Activated naive CD8-positive, alpha-beta T cell treated with anti-CD3 and anti-CD28 coated beads, Interleukin-2, amount 10 ng/mL, durations not matched to agents 7 days and 5 days (primary cell): Measurements from ENCODE around the gene ACOT8. TPM values are rescaled to one million over a fixed set of nuclear protein-coding genes. Genes with fewer than 3 reads are reported as not detected.
"Not testable (repeated sequence)": the region's sequence is repeated elsewhere in the genome, so short reads cannot be mapped to it uniquely, and the experiment has no call there.

Experiments
- ATAC-seq: fragments of 150-1000 bp; cut with Tn5 transposase; one replicate; pipeline ENCODE4 v1.10.0; 2021; ENCODE audit warnings: low read depth, moderate library complexity
- POLR2A ChIA-PET: fragments of 350-600 bp; sonication (Branson Sonifier 250); formaldehyde crosslinking; loops from one replicate; lab custom pipeline; 2021; ENCODE audit warnings: antibody characterized with exemption; lab: Charles Lee
- DNase-seq: peaks from one replicate; pipeline ENCODE4 v3.0.0; 2021
- H3K27ac Mint-ChIP-seq: one replicate; pipeline ENCODE4 v1.8.0; 2022; ENCODE audit warnings: mild to moderate bottlenecking, mixed read lengths
- H3K27me3 Mint-ChIP-seq: one replicate; pipeline ENCODE4 v1.8.0; 2022; ENCODE audit warnings: mild to moderate bottlenecking, moderate library complexity, mixed read lengths
- H3K36me3 Mint-ChIP-seq: one replicate; pipeline ENCODE4 v1.8.0; 2021; ENCODE audit warnings: mild to moderate bottlenecking, mixed read lengths
- H3K4me1 Mint-ChIP-seq: one replicate; pipeline ENCODE4 v1.8.0; 2021; ENCODE audit warnings: mixed read lengths
- H3K4me3 Mint-ChIP-seq: one replicate; pipeline ENCODE4 v1.8.0; 2022; ENCODE audit warnings: mild to moderate bottlenecking, moderate library complexity, mixed read lengths
- H3K9me3 Mint-ChIP-seq: one replicate; pipeline ENCODE4 v1.8.0; 2021; ENCODE audit warnings: mixed read lengths
- total RNA-seq, 2 experiments: library from RNA; stranded (reverse); gene quantifications; one replicate each; pipeline ENCODE4 v1.2.3, GENCODE V29; 2021

The ACOT8 gene
- total RNA-seq, 2 experiments from 2014 or later: 35.4 to 38.6 TPM

GRCh38 chr20:45880988-45881788 lies 24.0 kb upstream of the ACOT8 start, which contains the start of gene ZSWIM1:
ZSWIM1 (plus strand) TSS chr20:45881227; CDS start chr20:45882593, 1,366 bp downstream.
- Mint-ChIP-seq H3K4me1 (peaks cover 40% of the 10 kb centered on the region), H3K36me3 (peaks cover 21% of the 10 kb centered on the region), H3K27ac (peak within 1 kb of the TSS; percentile 85), H3K9me3 (no peaks in the 10 kb centered on the region), H3K4me3 (peak within 1 kb of the TSS; percentile 87), H3K27me3 (no peaks in the 10 kb centered on the region)
- ATAC-seq: peak; percentile 99
- POLR2A ChIA-PET: interaction anchor here (0.6 to 2.6 kb wide), 12 partner anchors 9 to 90 kb away, joined by 3 to 30 read pairs (median 5); partner anchors contain the start of genes ACOT8, CTSA, DNTTIP1 and NEURL2
- DNase-seq: peak; percentile 97

- Mint-ChIP-seq H3K4me3 (no peak overlapping the region), H3K27ac (no peak overlapping the region), H3K4me1 (peaks cover 19% of the 10 kb centered on the region), H3K27me3 (no peaks in the 10 kb centered on the region), H3K36me3 (peaks cover 14% of the 10 kb centered on the region), H3K9me3 (no peaks in the 10 kb centered on the region)
- ATAC-seq: no peak
- POLR2A ChIA-PET: no interaction called here
- no peak for DNase-seq
Measured at GRCh38 chr20:45878076-45878761, 21.0 kb upstream of the ACOT8 start.

- no peak for DNase-seq
- no peak for ATAC-seq
- Mint-ChIP-seq H3K27me3 (no peaks in the 10 kb centered on the region), H3K4me1 (no peaks in the 10 kb centered on the region), H3K9me3 (no peaks in the 10 kb centered on the region), H3K36me3 (peaks cover 2% of the 10 kb centered on the region), H3K27ac (no peak overlapping the region), H3K4me3 (no peak overlapping the region)
- POLR2A ChIA-PET: interaction anchor here (0.7 to 1.4 kb wide), 2 partner anchors 24 to 46 kb away, joined by 3 to 8 read pairs; no protein-coding TSS in a partner anchor
Measured at GRCh38 chr20:45874576-45874975, 17.4 kb upstream of the ACOT8 start.

- not testable (repeated sequence) for H3K27me3 Mint-ChIP-seq, H3K36me3 Mint-ChIP-seq, H3K4me3 Mint-ChIP-seq, H3K9me3 Mint-ChIP-seq, H3K4me1 Mint-ChIP-seq, H3K27ac Mint-ChIP-seq, DNase-seq, ATAC-seq
- POLR2A ChIA-PET: interaction anchor here (0.7 to 1.4 kb wide), 2 partner anchors 24 to 46 kb away, joined by 3 to 8 read pairs; no protein-coding TSS in a partner anchor
Measured at GRCh38 chr20:45874104-45874481, 16.9 kb upstream of the ACOT8 start.

GRCh38 chr20:45873409-45874103 lies 16.4 kb upstream of the ACOT8 start:
- Mint-ChIP-seq H3K4me1 (no peaks in the 10 kb centered on the region), H3K27me3 (no peaks in the 10 kb centered on the region), H3K4me3 (no peak overlapping the region), H3K9me3 (no peaks in the 10 kb centered on the region), H3K27ac (no peak overlapping the region), H3K36me3 (peaks cover 2% of the 10 kb centered on the region)
- DNase-seq (no peak), ATAC-seq (no peak)
- POLR2A ChIA-PET: no interaction called here

- no peak for ATAC-seq
- H3K4me1 Mint-ChIP-seq: no peaks in the 10 kb centered on the region
- no peak overlapping the region for H3K4me3 Mint-ChIP-seq
- no peaks in the 10 kb centered on the region for H3K9me3 Mint-ChIP-seq
- H3K27ac Mint-ChIP-seq: no peak overlapping the region
- DNase-seq: no peak
- POLR2A ChIA-PET: interaction anchor here (0.6 to 0.7 kb wide), 2 partner anchors 8 to 14 kb away, joined by 3 read pairs; partner anchors contain the start of gene ZSWIM1
- H3K27me3 Mint-ChIP-seq: no peaks in the 10 kb centered on the region
- peaks cover 2% of the 10 kb centered on the region for H3K36me3 Mint-ChIP-seq
Measured at GRCh38 chr20:45872626-45873025, 15.4 kb upstream of the ACOT8 start.

- no peaks in the 10 kb centered on the region for H3K27me3 Mint-ChIP-seq
- no peak overlapping the region for H3K4me3 Mint-ChIP-seq
- H3K4me1 Mint-ChIP-seq: no peaks in the 10 kb centered on the region
- no peak overlapping the region for H3K27ac Mint-ChIP-seq
- peaks cover 2% of the 10 kb centered on the region for H3K36me3 Mint-ChIP-seq
- ATAC-seq: no peak
- no peak for DNase-seq
- POLR2A ChIA-PET: interaction anchor here (0.8 kb wide), 1 partner anchor 10 kb away, joined by 4 read pairs; no protein-coding TSS in a partner anchor
- no peaks in the 10 kb centered on the region for H3K9me3 Mint-ChIP-seq
Measured at GRCh38 chr20:45867819-45868176, 10.6 kb upstream of the ACOT8 start.

GRCh38 chr20:45867136-45867818 lies 10.1 kb upstream of the ACOT8 start:
- Mint-ChIP-seq H3K4me1 (no peaks in the 10 kb centered on the region), H3K27me3 (no peaks in the 10 kb centered on the region), H3K36me3 (peaks cover under 1% of the 10 kb centered on the region), H3K27ac (no peak overlapping the region), H3K4me3 (no peak overlapping the region), H3K9me3 (no peaks in the 10 kb centered on the region)
- no peak for ATAC-seq
- no peak for DNase-seq
- POLR2A ChIA-PET: interaction anchor here (1.0 kb wide), 2 partner anchors 9 to 11 kb away, joined by 3 read pairs; no protein-coding TSS in a partner anchor

- Mint-ChIP-seq H3K27me3 (no peaks in the 10 kb centered on the region), H3K9me3 (no peaks in the 10 kb centered on the region), H3K27ac (no peak overlapping the region), H3K4me3 (no peak overlapping the region), H3K4me1 (no peaks in the 10 kb centered on the region), H3K36me3 (no peaks in the 10 kb centered on the region)
- ATAC-seq: no peak
- POLR2A ChIA-PET: interaction anchor here (1.0 kb wide), 2 partner anchors 8 to 10 kb away, joined by 3 read pairs; no protein-coding TSS in a partner anchor
- DNase-seq: no peak
Measured at GRCh38 chr20:45866454-45866853, 9.3 kb upstream of the ACOT8 start.

- H3K36me3 Mint-ChIP-seq: peaks cover 7% of the 10 kb centered on the region
- POLR2A ChIA-PET: no interaction called here
- H3K27ac Mint-ChIP-seq: no peak overlapping the region
- DNase-seq (no peak), ATAC-seq (no peak)
- no peak overlapping the region for H3K4me3 Mint-ChIP-seq
- peaks cover 7% of the 10 kb centered on the region for H3K4me1 Mint-ChIP-seq
- no peaks in the 10 kb centered on the region for H3K9me3 Mint-ChIP-seq
- H3K27me3 Mint-ChIP-seq: no peaks in the 10 kb centered on the region
Measured at GRCh38 chr20:45863543-45864470, 6.6 kb upstream of the ACOT8 start.

- POLR2A ChIA-PET: no interaction called here
- peaks cover 19% of the 10 kb centered on the region for H3K4me1 Mint-ChIP-seq
- H3K36me3 Mint-ChIP-seq: peaks cover 7% of the 10 kb centered on the region
- no peak overlapping the region for H3K27ac Mint-ChIP-seq
- DNase-seq: no peak
- ATAC-seq: no peak
- no peaks in the 10 kb centered on the region for H3K9me3 Mint-ChIP-seq
- H3K4me3 Mint-ChIP-seq: no peak overlapping the region
- no peaks in the 10 kb centered on the region for H3K27me3 Mint-ChIP-seq
Measured at GRCh38 chr20:45861221-45862075, 4.3 kb upstream of the ACOT8 start.
